NCI-H748 treated with DMSO at 0.1 percent for 48 hours (cell line): Measurements from ENCODE around the gene CCDC93.
"Not testable (repeated sequence)": the region's sequence is repeated elsewhere in the genome, so short reads cannot be mapped to it uniquely, and the experiment has no call there.

Source experiments
- DNase-seq: peaks from one replicate; lab custom pipeline; 2025; lab: John Stamatoyannopoulos, UW

Gene CCDC93

DNA sequence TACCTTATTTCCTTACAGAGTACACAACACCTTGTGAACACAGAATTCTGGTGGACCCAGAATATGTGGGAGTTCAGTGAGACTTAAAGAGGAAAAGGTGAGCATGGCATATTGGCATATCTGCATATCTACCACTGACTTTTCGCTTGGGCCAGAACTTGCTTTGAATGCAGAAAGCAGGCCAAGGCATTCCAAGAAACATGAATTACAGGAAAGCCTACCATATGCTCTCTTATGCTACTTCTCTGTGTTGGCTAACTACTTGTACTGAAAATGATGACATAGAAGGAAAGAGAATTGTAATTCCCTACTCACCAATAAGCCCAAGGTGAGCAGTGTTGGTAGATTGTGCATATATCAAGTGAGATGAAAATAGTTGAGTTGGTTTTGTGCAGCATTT is 31.4 kb upstream of the CCDC93 start:
- no peak for DNase-seq

DNA sequence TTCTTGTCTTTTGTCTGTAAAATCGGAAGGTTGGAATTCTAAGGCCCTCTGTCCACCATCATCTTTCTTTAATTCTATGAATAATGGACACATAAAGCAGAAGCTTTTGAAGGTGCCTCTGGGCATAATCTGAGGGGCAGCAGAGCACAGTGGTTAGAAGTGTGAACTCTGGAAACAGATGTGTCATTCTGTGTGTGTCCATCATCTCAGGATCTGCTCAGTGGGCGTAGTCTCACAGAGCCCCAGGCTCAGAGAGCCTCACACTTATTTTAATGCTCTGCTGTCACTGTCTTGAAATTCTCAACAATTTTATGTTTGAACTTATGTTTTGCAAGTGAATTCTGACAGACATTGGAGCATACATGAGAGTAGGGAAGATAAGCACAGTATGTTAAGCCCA is 31.0 kb upstream of the CCDC93 start:
- DNase-seq = no peak

DNA sequence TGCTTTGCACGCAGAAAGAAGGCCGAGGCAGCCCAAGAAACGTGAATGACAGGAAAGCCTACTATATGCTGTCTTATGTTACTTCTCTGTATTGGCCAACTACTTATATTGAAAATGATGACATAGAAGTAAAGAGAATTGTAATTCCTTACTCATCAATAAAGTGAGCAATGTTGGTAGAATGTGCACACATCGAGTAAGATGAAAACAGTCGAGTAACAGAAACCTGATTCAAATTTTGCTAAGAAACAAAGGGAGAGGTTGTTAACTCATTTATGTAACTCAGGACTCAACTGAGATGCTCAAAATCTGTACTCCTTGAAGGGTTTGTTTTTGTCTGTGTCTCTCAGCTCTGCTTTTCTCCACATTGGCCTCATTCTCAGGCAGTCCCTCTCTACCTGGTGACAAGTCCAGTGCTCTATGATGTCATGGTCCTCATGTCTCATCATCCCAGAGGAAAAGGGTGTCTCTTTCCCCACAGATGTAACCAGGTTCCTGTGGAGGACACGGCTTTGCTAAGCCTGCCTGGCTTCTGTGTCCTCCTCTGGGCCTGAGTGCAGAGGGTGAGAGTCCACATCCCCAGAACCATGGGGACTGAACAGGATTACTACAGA is 30.3 kb upstream of the CCDC93 start:
- DNase-seq = no peak

DNA sequence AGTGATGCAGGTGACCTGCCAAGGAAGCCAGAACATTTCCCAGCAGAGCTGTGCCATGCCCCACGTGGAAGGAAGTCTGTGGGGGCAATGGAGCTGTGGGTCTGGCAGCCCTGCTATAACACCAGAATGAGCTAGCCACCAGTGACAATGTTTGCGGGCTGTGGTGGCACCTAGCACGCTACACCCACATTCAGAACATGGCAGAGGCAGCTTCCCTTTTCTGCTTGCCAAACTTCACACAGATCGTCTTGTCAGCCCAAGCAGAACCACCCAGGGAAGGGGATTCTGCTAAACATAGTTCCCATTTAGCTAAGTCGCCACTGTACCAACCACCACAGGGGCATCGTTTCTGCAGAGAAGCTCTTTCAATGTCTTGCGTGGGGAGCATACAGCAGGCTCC is 27.0 kb upstream of the CCDC93 start:
- DNase-seq = no peak

DNA sequence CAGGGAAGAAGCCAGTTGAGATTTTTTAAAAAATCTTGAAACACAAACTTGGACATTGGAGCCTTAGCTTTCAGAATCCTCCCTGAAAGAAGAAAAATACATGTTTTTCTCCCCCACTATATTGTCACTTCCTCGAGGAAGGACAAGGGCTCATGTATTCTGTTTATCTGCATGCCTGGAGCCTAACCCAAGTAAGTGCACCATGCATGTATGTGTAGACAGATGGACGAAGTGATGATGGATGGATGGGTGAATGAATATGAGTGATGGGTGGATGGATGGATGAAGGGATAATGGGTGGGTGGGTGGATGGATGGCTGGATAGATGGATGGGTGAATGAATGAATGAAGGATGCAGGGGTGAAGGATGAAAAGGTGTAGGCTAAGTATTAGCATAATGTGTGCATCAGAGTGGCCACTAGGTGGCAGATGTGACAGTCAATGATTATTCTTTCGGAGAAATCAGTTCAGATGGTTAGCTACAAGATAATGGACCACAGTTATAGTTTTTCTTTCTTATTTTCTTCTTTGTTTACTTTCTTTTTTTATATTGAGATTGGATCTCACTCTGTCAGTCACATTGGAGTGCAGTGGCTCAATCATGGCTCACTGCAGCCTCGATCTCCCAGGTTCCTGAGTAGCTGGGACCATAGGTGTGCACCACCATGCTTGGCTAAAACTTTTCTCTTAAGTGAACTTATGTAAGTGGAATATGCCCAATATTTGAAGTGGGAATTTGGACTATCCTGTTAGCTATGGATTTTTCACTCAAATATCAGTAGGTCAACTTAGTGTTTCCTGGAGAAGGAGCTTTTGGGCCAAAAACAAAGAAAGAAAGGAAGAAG is 18.5 kb upstream of the CCDC93 start:
- peak; percentile 6 for DNase-seq

DNA sequence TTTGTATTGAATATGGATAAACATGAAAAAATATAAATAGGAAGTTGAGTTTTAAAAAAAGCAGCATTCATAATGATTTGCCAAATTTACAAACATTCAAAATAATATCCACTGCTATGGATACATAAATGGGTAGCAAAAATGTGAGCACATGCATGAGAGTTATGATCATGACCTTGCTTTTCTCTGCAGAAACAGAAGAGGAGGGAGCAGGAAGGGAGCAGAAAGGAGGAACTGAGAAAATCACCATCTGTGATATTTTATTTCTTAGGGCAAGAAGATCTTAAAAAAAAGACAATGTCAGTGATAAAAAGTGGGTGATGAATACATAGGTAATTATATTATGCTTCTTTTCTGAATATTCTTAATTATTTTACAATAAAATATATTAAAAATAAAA is 17.7 kb upstream of the CCDC93 start:
- no peak for DNase-seq

DNA sequence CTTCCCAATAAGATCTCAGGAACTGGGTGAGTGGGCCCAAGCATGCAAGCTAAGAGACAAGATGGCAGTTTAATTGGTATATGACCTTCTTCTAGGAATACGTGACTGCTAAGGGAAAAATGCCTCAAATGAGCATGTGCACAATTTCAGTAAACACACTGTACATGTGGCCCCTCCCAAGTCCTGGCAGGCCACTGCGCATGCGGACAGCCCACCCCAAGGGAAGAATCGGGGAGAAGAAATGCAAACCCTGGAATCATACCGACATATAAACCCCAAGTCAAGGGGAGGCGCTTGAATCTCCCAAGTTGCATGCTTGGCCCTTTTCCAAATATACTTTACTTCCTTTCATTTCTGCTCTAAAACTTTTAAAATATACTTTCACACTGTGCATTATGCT is 15.2 kb upstream of the CCDC93 start:
- no peak for DNase-seq

DNA sequence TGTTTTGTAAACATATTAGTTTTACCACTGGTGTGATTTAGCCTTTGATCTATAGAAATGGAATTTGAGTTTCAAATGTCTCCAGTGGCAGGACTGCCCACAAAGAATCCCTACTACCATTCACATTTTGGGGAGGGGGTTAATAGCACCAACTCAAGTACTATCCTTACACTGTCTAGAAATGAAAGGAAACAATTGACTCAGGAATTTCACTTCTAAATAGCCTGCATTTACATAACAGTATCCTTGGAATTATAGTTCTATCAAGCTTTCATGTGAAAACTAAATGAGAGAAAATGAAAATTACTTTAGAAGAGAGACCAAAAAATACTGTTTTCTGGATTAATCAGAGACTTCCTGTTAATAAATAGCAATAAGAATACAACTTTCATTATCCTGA is 7.5 kb upstream of the CCDC93 start:
- DNase-seq = no peak

DNA sequence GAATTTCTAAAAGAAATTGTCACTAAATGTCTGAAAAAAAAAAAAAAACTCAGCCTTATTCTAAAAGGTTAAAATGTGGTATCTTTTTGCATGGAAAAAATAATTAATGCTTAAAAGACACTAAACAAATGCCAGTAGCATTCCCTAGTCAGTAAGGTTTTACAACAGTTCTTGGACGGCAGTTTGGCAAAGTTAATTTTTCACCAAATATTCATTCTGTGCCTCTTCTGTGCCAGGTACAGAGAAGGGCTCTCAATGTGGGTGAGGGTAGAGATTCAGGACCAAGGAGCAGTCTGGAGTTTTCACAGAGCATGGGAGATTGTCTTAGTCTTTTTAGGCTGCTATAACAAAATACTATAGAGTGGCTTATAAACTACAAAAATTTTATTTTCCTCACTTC is 6.0 kb upstream of the CCDC93 start:
- no peak for DNase-seq

DNA sequence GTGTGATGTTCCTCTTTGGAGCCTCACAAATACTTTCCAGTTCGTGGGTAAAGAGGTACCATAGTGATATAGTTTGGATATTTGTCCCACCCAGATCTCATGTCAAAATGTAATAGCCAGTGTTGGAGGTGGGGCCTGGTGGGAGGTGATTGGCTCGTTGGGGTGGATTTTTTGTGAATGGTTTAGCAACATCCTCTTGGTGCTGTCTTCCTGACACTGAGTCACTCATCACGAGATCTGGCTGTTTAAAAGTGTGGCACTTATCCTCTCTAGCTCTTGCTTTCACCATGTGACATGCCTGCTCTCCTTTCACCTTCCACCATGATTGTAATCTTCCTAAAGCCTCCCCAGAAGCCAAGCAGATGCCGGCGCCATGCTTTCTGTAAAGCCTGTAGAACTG is 3.0 kb upstream of the CCDC93 start:
- DNase-seq = no peak

DNA sequence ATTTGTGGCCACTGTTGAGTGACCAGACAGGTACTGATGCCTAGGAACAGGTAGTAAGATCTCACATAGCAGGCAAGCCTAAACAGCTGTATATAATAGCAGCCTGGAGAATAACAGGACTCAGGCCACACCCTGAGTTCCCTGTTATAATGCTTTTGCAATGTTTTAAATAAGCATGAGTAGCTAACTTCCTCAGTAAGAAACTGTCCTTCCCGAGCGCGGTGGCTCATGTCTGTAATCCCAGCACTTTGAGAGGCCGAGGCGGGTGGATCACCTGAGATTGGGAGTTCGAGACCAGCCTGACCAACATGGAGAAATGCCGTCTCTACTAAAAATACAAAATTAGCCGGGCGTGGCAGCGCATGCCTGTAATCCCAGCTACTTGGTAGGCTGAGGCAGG is 1.9 kb upstream of the CCDC93 start:
- not testable (repeated sequence) for DNase-seq

DNA sequence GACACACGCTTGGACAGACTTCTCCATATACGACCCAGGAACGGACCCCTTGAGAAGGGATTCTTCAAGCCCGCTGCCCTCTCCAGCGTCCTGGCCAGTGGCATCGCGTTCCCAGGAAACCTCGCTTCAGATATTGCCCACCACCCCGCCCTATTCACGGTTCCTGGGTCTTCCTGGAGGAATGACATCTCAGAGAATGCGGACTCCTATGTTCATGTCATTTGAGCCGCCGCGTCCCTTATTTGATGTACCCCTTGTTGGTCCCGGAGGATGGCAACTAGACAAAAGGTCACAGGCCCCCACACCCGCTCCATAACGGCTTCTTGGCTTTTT is 588 bp upstream of the CCDC93 start:
- no peak for DNase-seq

DNA sequence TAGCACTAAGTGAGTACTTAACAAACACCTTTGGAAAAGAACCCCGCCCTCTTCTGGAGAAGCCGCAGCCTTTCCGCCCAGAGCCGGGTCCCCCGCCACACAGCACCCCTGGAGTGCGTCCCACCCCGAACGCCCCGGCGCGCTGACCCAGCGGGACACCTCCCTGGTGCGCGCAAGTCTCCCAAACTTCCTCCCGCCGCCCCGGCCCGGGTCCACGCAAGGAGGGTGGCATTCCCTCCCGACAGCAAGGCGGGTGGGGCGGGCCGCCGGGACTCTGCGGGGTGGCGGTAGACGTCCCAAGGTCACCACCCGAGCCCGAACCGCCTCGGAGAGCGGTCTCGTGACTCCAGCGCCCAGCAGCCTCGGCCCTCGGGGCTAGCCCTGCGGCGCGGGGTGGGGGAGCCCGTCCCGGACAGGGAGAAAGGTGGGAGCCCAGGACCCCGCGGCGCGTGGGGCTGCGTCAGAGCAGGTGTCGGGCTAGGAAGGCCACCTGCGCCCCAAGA is 598 bp downstream of the CCDC93 start:
- no peak for DNase-seq

DNA sequence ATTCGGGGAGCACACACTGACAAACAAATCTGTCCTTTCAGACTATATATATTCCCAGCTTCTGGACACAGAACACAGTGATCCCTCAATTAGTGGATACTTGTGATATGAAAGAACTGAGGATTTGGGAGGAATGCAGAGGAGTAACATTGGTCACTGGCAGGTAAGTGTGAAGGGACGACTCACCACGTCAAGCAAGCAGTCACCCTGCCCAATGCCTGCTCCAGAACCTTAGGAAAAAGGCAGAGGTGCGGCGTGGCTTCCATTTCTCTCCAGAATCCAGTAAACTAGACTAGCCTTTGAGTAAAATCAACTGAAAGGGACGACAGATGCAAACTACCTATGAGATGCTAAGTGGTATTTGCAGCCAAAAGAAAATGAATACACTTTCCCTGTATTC is 1.1 kb downstream of the CCDC93 start:
- DNase-seq = no peak

DNA sequence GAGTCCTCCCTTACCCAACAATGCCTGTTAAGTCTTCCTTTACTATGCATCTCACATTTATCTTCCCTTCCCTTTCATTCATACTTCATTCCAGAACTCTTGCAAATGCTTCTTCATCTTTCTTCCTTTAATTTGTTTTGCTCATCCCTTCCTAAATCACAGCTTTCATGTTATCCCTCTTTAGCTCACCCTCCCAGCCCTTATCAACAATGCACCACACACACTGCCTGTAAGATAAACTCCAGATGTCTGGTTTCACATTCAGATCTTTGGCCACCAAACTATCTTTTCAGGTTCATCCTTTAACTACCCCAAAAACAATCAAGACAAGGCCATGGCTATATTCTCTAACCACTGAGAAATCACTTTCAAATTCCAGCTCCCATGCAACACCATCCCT is 3.4 kb downstream of the CCDC93 start:
- no peak for DNase-seq

DNA sequence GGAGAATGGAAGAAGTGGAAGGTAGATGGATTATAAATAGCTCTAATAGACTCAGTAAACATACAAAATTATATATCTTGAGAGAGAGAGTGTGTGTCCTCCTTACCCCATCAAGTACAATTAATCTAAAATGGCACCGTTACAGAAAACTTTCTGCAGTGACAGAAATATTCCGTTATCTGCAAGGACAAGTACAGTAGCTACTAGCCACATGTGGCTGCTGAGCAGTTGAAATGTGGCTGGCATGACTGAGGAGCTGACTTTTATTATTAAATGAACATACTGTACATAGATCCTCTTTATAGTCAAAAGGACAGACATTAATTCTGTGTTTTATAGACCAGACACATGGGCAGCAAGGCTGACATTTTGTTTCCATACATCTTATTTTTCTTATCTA is 7.0 kb downstream of the CCDC93 start:
- DNase-seq = no peak

DNA sequence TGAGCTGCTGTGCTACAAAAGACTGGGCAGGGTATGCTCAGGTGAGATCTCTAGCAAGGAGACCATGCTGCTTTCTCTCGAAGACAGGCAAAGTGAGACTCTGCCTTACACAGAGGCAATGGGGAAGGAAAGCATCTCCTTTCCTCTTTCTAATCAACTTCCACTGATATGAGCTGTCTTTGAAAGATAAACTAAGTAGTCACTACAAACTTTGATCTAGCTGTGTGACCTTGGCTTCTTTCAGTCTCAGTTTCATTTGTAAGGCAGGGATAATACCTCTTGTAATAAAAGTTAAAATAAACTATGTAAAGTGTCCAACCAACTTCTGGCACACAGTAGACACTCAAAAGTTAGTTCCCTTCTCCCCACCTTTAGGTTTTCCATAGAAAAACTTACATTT is 7.5 kb downstream of the CCDC93 start:
- DNase-seq = no peak

DNA sequence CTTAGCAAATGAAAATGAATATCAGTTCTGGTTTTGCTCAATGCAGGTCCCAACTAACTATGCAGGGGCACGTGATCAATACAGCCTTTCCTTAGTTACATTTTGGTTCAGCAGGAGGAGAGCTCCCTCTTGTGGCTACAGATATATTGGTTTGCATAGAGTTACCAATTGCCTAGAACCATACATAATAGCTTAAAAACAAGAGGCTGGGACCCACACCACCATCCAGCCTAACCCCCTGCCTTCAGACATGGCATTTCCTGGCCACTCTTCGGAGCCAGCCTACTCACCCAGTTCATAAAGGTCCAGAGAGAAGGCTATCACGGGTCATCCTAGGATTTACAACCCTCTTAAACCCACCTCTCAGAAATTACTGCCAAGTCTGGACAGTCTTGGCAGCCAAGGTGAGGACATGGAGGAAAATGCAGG is 10.5 kb downstream of the CCDC93 start:
- DNase-seq = peak; percentile 18

DNA sequence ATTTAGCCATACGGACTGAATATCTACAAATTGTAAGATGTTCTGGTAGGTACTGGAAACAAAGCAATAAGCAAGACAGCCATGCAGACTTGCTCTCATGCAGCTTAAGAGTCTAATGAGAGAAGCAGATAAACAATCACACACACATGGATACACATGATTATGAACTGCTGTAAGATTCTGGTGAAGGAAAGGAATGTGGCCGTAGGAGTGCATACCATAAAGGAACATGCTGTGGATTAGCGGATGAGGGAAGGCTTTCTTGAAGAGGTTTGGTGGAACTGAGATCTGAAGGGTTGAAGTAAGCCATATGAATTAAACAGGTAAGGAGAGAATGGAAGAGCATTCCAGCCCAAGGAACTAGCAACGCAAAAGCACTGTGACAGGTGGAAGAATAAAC is 13.8 kb downstream of the CCDC93 start:
- no peak for DNase-seq

DNA sequence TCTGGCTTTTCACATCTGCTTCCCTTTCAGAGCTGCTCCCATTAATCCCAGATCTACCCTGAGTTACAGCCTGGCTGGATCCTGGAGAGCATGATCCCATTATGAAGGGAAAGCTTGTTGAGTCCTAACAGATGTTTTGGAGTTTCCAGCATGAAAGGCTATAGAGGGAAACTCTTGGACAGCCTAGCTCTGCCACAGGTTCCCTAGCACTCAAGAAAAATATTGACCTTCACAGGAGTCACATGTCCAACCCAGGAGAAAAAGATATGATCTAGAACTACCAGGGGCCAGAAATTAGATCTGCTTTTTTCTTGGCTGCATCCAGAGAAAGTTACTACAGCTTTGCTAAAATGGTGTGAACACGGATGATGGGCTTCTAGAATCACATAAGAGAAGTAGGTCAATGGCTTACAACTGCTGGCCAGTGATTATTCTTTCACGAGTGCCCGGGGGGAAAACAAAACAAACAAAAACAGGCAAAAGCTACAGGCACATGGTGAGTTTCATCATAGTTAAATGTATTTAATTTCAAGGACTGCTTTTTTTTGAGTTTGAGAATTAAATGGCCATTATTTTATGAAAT is 15.9 kb downstream of the CCDC93 start:
- DNase-seq = no peak

DNA sequence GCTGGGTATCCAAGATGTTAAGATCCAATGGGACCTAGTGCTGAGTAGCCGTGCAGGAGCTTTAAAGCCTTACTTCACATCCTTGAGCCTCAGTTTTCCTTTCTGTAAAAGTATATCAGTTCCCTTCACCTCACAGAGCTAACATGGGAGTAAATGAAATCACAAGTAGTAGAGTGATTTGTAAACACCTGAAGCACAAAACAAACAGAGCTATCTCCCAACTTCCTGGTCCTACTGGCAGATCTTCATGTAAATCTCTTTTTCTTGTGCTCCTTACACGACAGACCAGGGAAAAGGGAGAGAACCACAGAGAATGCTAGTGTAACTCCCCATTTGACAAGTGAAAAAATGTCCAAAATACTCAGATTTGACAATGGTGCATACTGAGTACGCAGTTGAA is 17.3 kb downstream of the CCDC93 start:
- DNase-seq = no peak

DNA sequence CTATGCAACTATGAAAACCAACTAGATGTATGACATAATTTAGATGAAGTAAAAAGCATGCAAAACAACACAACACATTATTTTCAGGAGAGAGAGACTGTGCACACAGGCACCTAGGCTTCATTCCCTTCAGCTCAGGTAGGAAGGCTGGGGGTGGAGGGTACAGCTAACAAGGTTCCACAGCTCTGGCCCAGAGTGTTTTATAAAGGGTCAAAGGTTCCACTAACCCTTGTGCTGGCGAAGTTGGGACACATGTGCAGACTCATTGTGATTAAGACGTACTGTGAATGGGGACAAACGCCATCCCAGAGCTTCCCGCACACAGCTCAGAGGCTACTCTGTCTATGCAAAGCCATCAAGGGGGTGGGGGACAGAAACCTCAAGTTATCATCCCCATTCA is 19.1 kb downstream of the CCDC93 start:
- no peak for DNase-seq

DNA sequence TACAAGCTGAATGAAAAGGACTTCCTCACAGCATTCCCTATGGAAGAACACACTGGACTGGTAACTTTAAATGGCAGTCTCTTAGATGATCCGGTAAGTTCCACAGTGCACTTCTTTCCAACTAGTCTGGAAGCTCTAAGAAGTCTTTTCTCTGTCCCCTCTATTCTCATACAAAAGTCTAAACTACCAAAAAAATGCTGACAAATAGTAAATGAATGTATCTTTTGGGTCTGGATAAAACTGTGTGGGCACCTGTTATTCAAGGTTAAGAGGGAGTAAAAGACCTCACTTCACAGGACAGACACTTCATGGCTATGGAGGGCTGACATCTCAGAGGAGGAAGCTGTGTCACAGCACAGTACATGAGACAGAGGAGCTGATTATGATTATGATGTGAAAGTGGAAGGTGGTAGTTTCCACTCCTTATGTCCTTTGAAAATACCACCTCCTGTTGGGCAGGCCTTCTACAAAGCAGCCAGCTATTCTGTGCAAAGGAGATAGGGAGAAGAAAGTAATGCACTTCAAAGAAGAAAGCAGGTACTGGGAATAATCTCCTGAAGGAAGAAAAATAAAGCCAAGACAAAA is 23.9 kb downstream of the CCDC93 start:
- DNase-seq = no peak
